ENCODE data around the gene RHOC. TPM values are rescaled to one million over a fixed set of nuclear protein-coding genes. Genes with fewer than 3 reads are reported as not detected.
A peak's percentile ranks its signal among the peaks of the same experiment; 100 is the strongest.

RHOC gene
- total RNA-seq, 1 donor from 2014 or later = 131 TPM

GRCh38 chr1:112720800-112721199 is 13.9 kb upstream of the RHOC start:
- TF ChIP-seq CTCF (conservative IDR thresholded peaks at IDR 0.05) = no peak
- Mint-ChIP-seq H3K9me3 (no peaks in the 10 kb centered on the region), H3K4me3 (no peak overlapping the region), H3K36me3 (no peaks in the 10 kb centered on the region), H3K27ac (no peak overlapping the region), H3K4me1 (ENCODE audit: unreplicated experiment) (peaks cover 25% of the 10 kb centered on the region), H3K27me3 (peaks cover 34% of the 10 kb centered on the region)
- no peak for DNase-seq (ENCODE audit: extremely low spot score, unreplicated experiment)

- Mint-ChIP-seq H3K9me3 (no peaks in the 10 kb centered on the region), H3K27me3 (peaks cover 34% of the 10 kb centered on the region), H3K36me3 (no peaks in the 10 kb centered on the region), H3K4me1 (ENCODE audit: unreplicated experiment) (peaks cover 26% of the 10 kb centered on the region), H3K27ac (no peak overlapping the region), H3K4me3 (no peak overlapping the region)
- no peak for TF ChIP-seq CTCF (conservative IDR thresholded peaks at IDR 0.05)
- DNase-seq (ENCODE audit: extremely low spot score, unreplicated experiment) = no peak
Observed at GRCh38 chr1:112719706-112720105, 12.8 kb upstream of the RHOC start.

- no peaks in the 10 kb centered on the region for H3K36me3 Mint-ChIP-seq
- peaks cover 26% of the 10 kb centered on the region for H3K4me1 Mint-ChIP-seq (ENCODE audit: unreplicated experiment)
- peaks cover 37% of the 10 kb centered on the region for H3K27me3 Mint-ChIP-seq
- peak; percentile 89 for TF ChIP-seq CTCF (conservative IDR thresholded peaks at IDR 0.05)
- H3K9me3 Mint-ChIP-seq = no peaks in the 10 kb centered on the region
- H3K4me3 Mint-ChIP-seq = peak overlapping the region; percentile 67
- H3K27ac Mint-ChIP-seq = no peak overlapping the region
- peak; percentile 89 for DNase-seq (ENCODE audit: extremely low spot score, unreplicated experiment)
Observed at GRCh38 chr1:112718691-112719418, 11.9 kb upstream of the RHOC start.

- Mint-ChIP-seq H3K9me3 (no peaks in the 10 kb centered on the region), H3K36me3 (no peaks in the 10 kb centered on the region), H3K27me3 (peaks cover 46% of the 10 kb centered on the region), H3K4me3 (no peak overlapping the region), H3K27ac (no peak overlapping the region), H3K4me1 (ENCODE audit: unreplicated experiment) (peaks cover 16% of the 10 kb centered on the region)
- DNase-seq (ENCODE audit: extremely low spot score, unreplicated experiment) = no peak
- TF ChIP-seq CTCF (conservative IDR thresholded peaks at IDR 0.05) = no peak
Observed at GRCh38 chr1:112717263-112717873, 10.4 kb upstream of the RHOC start.

- Mint-ChIP-seq H3K4me3 (peak overlapping the region; percentile 91), H3K36me3 (no peaks in the 10 kb centered on the region), H3K27me3 (peaks cover 50% of the 10 kb centered on the region), H3K27ac (peak overlapping the region; percentile 79), H3K9me3 (no peaks in the 10 kb centered on the region), H3K4me1 (ENCODE audit: unreplicated experiment) (peaks cover 10% of the 10 kb centered on the region)
- peak; percentile 89 for DNase-seq (ENCODE audit: extremely low spot score, unreplicated experiment)
- peak; percentile 98 for TF ChIP-seq CTCF (conservative IDR thresholded peaks at IDR 0.05)
Observed at GRCh38 chr1:112716133-112716720, 9.3 kb upstream of the RHOC start.
